OCI-LY1 (cell line): ENCODE results near the gene SLCO3A1.

Experiments used
- H2AFZ ChIP-seq: fragments of 200-600 bp; sonication (generic), shearing (Covaris generic); 2 replicates; pipeline ENCODE4 v1.6.0; 2014; ENCODE audit warnings: antibody characterized with exemption, mild to moderate bottlenecking, low read length
- H3F3A ChIP-seq: fragments of 200-600 bp; sonication (generic), shearing (Covaris generic); 2 replicates; pipeline ENCODE4 v1.6.0; 2014; ENCODE audit warnings: mild to moderate bottlenecking, antibody characterized with exemption, low read length, moderate library complexity; ENCODE audit not compliant: insufficient read depth
- H3K27ac ChIP-seq: fragments of 200-600 bp; sonication (generic); 2 replicates; pipeline ENCODE4 v1.5.1; 2014; ENCODE audit warnings: low read length, mixed run types, mild to moderate bottlenecking, low read depth; ENCODE audit not compliant: poor library complexity, severe bottlenecking
- H3K27me3 ChIP-seq: fragments of 200-600 bp; sonication (generic); 2 replicates; pipeline ENCODE4 v1.6.0; 2014; ENCODE audit warnings: antibody characterized with exemption, mild to moderate bottlenecking, low read length, moderate library complexity; ENCODE audit not compliant: insufficient read depth
- H3K36me3 ChIP-seq: fragments of 200-600 bp; sonication (generic); 2 replicates; pipeline ENCODE4 v1.6.1; 2014; ENCODE audit warnings: mild to moderate bottlenecking, antibody characterized with exemption, low read length, moderate library complexity, mixed read lengths; ENCODE audit not compliant: insufficient read depth
- H3K4me1 ChIP-seq: fragments of 200-600 bp; sonication (generic); 2 replicates; pipeline ENCODE4 v1.5.1; 2014; ENCODE audit warnings: mild to moderate bottlenecking, low read length, moderate library complexity; ENCODE audit not compliant: insufficient read depth, severe bottlenecking
- H3K4me2 ChIP-seq: fragments of 200-600 bp; sonication (generic), shearing (Covaris generic); 2 replicates; pipeline ENCODE4 v1.6.1; 2014; ENCODE audit warnings: low read length
- H3K4me3 ChIP-seq: fragments of 200-600 bp; sonication (generic); 2 replicates; pipeline ENCODE4 v1.5.1; 2014; ENCODE audit warnings: low read length, low read depth, mild to moderate bottlenecking, mixed read lengths; ENCODE audit not compliant: poor library complexity, severe bottlenecking
- H3K79me2 ChIP-seq: fragments of 200-600 bp; shearing (Covaris generic); 2 replicates; pipeline ENCODE4 v1.6.1; 2016; ENCODE audit warnings: mixed run types, low read length, mixed read lengths; ENCODE audit not compliant: insufficient read depth
- H3K9ac ChIP-seq: fragments of 200-600 bp; sonication (generic), shearing (Covaris generic); 2 replicates; pipeline ENCODE4 v1.6.1; 2014; ENCODE audit warnings: mild to moderate bottlenecking, low read length, mixed read lengths
- H3K9me2 ChIP-seq: fragments of 200-600 bp; sonication (generic), shearing (Covaris generic); 2 replicates; pipeline ENCODE4 v1.6.1; 2014; ENCODE audit warnings: low read depth, mild to moderate bottlenecking, low read length, mixed read lengths
- H3K9me3 ChIP-seq: fragments of 200-600 bp; shearing (Covaris generic); 2 replicates; pipeline ENCODE4 v1.6.1; 2014; ENCODE audit warnings: low read length, mixed read lengths
- H4K20me1 ChIP-seq: fragments of 200-600 bp; sonication (generic), shearing (Covaris generic); 2 replicates; pipeline ENCODE4 v1.6.0; 2016; ENCODE audit warnings: mild to moderate bottlenecking, low read length; ENCODE audit not compliant: insufficient read depth
- CTCF ChIP-seq: fragments of 200-600 bp; sonication (generic), shearing (Covaris generic); IDR thresholded peaks from 2 replicates; pipeline ENCODE4 v1.5.1; 2017; ENCODE audit warnings: mild to moderate bottlenecking, antibody characterized with exemption, low read length, moderate library complexity, mixed read lengths
- EZH2 ChIP-seq: fragments of 200-600 bp; sonication (generic), shearing (Covaris generic); IDR thresholded peaks from 2 replicates; pipeline ENCODE4 v1.8.0; 2017; ENCODE audit warnings: borderline replicate concordance, mixed run types, mild to moderate bottlenecking, antibody characterized with exemption, low read length, moderate library complexity, mixed read lengths

The SLCO3A1 gene

GRCh38 chr15:92141607-92142006 lies 288.1 kb downstream of the SLCO3A1 start:
- Histone ChIP-seq H3K4me3 (no peak overlapping the region), H3K4me1 (no peaks in the 10 kb centered on the region), H3K27ac (no peak overlapping the region), H3K79me2 (no peaks in the 10 kb centered on the region), H3K9me3 (no peaks in the 10 kb centered on the region), H3K27me3 (no peaks in the 10 kb centered on the region), H4K20me1 (no peaks in the 10 kb centered on the region), H3K36me3 (no peaks in the 10 kb centered on the region), H3K4me2 (no peak overlapping the region), H2AFZ (no peak overlapping the region), H3K9ac (no peak overlapping the region), H3K9me2 (no peaks in the 10 kb centered on the region), H3F3A (no peaks in the 10 kb centered on the region)
- TF ChIP-seq EZH2 (no peak), CTCF (no peak)

GRCh38 chr15:92142242-92143232 lies 289.0 kb downstream of the SLCO3A1 start:
- H3F3A ChIP-seq: no peaks in the 10 kb centered on the region
- H3K27ac ChIP-seq: no peak overlapping the region
- no peaks in the 10 kb centered on the region for H3K9me3 ChIP-seq
- H3K79me2 ChIP-seq: no peaks in the 10 kb centered on the region
- H4K20me1 ChIP-seq: no peaks in the 10 kb centered on the region
- no peak overlapping the region for H3K4me3 ChIP-seq
- H2AFZ ChIP-seq: no peak overlapping the region
- no peaks in the 10 kb centered on the region for H3K27me3 ChIP-seq
- no peaks in the 10 kb centered on the region for H3K9me2 ChIP-seq
- no peaks in the 10 kb centered on the region for H3K4me1 ChIP-seq
- H3K9ac ChIP-seq: no peak overlapping the region
- no peaks in the 10 kb centered on the region for H3K36me3 ChIP-seq
- no peak overlapping the region for H3K4me2 ChIP-seq
- TF ChIP-seq EZH2 (no peak), CTCF (no peak)

- no peaks in the 10 kb centered on the region for H3K27me3 ChIP-seq
- H3K27ac ChIP-seq: no peak overlapping the region
- no peak overlapping the region for H2AFZ ChIP-seq
- no peaks in the 10 kb centered on the region for H3K9me2 ChIP-seq
- H3K79me2 ChIP-seq: no peaks in the 10 kb centered on the region
- no peaks in the 10 kb centered on the region for H3K36me3 ChIP-seq
- no peaks in the 10 kb centered on the region for H3K4me1 ChIP-seq
- no peaks in the 10 kb centered on the region for H4K20me1 ChIP-seq
- H3K9me3 ChIP-seq: no peaks in the 10 kb centered on the region
- TF ChIP-seq CTCF (no peak), EZH2 (no peak)
- no peak overlapping the region for H3K9ac ChIP-seq
- H3F3A ChIP-seq: no peaks in the 10 kb centered on the region
- no peak overlapping the region for H3K4me2 ChIP-seq
- no peak overlapping the region for H3K4me3 ChIP-seq
Observed at GRCh38 chr15:92143765-92144164, 290.3 kb downstream of the SLCO3A1 start.
